Trophoblast cell (in vitro differentiated cells and primary cell): ENCODE data around the gene RELB.

Experiments
- DNase-seq, 2 donors: peaks; one replicate each; pipeline ENCODE4 v3.0.0-alpha.2; 2016
- H2AFZ ChIP-seq: 2 replicates; pipeline ENCODE4 v1.6.1; 2013; ENCODE audit warnings: low read length, moderate library complexity, mild to moderate bottlenecking; ENCODE audit not compliant: insufficient read depth, poor library complexity
- H2AK5ac ChIP-seq: 2 replicates; pipeline ENCODE4 v1.6.1; 2013; ENCODE audit warnings: mild to moderate bottlenecking, low read length
- H2BK120ac ChIP-seq: 2 replicates; pipeline ENCODE4 v1.6.1; 2013; ENCODE audit warnings: low read length, mild to moderate bottlenecking, moderate library complexity; ENCODE audit not compliant: insufficient read depth, poor library complexity
- H2BK12ac ChIP-seq: 2 replicates; pipeline ENCODE4 v1.6.1; 2013; ENCODE audit warnings: mild to moderate bottlenecking, low read length, moderate library complexity
- H2BK5ac ChIP-seq: 2 replicates; pipeline ENCODE4 v1.6.1; 2013; ENCODE audit warnings: low read length, low read depth, moderate library complexity, mild to moderate bottlenecking; ENCODE audit not compliant: poor library complexity
- H3K14ac ChIP-seq: 2 replicates; pipeline ENCODE4 v1.6.1; 2013; ENCODE audit warnings: mild to moderate bottlenecking, low read length
- H3K18ac ChIP-seq: 2 replicates; pipeline ENCODE4 v1.6.1; 2013; ENCODE audit warnings: mild to moderate bottlenecking, low read length
- H3K23ac ChIP-seq: 2 replicates; pipeline ENCODE4 v1.6.1; 2013; ENCODE audit warnings: low read length
- H3K27ac ChIP-seq: 2 replicates; pipeline ENCODE4 v1.5.1; 2013; ENCODE audit warnings: low read depth, mild to moderate bottlenecking, inconsistent platforms, low read length, moderate library complexity
- H3K27me3 ChIP-seq: 2 replicates; pipeline ENCODE4 v1.6.1; 2013; ENCODE audit warnings: inconsistent platforms, mild to moderate bottlenecking, low read length, moderate library complexity; ENCODE audit not compliant: insufficient read depth
- H3K36me3 ChIP-seq, 2 experiments: 1 replicate in 1 of 2; 2 replicates in 1 of 2; pipeline ENCODE4 v1.6.1; 2013; ENCODE audit warnings: low read length in 2 of 2, mild to moderate bottlenecking in 2 of 2, moderate library complexity in 1 of 2; ENCODE audit not compliant: insufficient read depth in 2 of 2, control insufficient read depth in 1 of 2
- H3K4ac ChIP-seq: 2 replicates; pipeline ENCODE4 v1.6.1; 2013; ENCODE audit warnings: low read depth, mild to moderate bottlenecking, low read length, moderate library complexity
- H3K4me1 ChIP-seq, 2 experiments: 1 replicate in 1 of 2; 2 replicates in 1 of 2; pipeline ENCODE4 v1.6.1; 2013; ENCODE audit warnings: low read length in 2 of 2, mild to moderate bottlenecking in 2 of 2, moderate library complexity in 1 of 2; ENCODE audit not compliant: insufficient read depth in 2 of 2, control insufficient read depth in 1 of 2
- H3K4me2 ChIP-seq: 2 replicates; pipeline ENCODE4 v1.6.1; 2013; ENCODE audit warnings: inconsistent platforms, mild to moderate bottlenecking, low read length, moderate library complexity
- H3K4me3 ChIP-seq: 2 replicates; pipeline ENCODE4 v1.5.1; 2013; ENCODE audit warnings: mild to moderate bottlenecking, low read depth, low read length, inconsistent platforms
- H3K79me1 ChIP-seq: one replicate; pipeline ENCODE4 v1.6.1; 2013; ENCODE audit warnings: low read length
- H3K79me2 ChIP-seq: 2 replicates; pipeline ENCODE4 v1.6.1; 2013; ENCODE audit warnings: low read length, mild to moderate bottlenecking; ENCODE audit not compliant: control insufficient read depth, insufficient read depth, poor library complexity
- H3K9ac ChIP-seq: 2 replicates; pipeline ENCODE4 v1.6.1; 2013; ENCODE audit warnings: mild to moderate bottlenecking, low read length
- H3K9me3 ChIP-seq: 2 replicates; pipeline ENCODE4 v1.6.1; 2013; ENCODE audit warnings: low read depth, mild to moderate bottlenecking, control low read depth, inconsistent platforms, low read length; ENCODE audit not compliant: insufficient read depth
- H4K12ac ChIP-seq: 2 replicates; pipeline ENCODE4 v1.6.1; 2013; ENCODE audit warnings: low read depth, mild to moderate bottlenecking, low read length, moderate library complexity
- H4K8ac ChIP-seq: 2 replicates; pipeline ENCODE4 v1.6.1; 2013; ENCODE audit warnings: low read depth, mild to moderate bottlenecking, low read length, moderate library complexity
- H4K91ac ChIP-seq: one replicate; pipeline ENCODE4 v1.6.1; 2013; ENCODE audit warnings: low read depth, mild to moderate bottlenecking, low read length, moderate library complexity
- WGBS: extraction: QIAGEN DNeasy Blood & Tissue Kit; methylation state at CpG from one replicate; pipeline ENCODE4 v1.1.7; 2013; ENCODE audit warnings: missing lambda C conversion rate; ENCODE audit not compliant: insufficient read length, insufficient coverage; ENCODE audit errors: extremely low coverage; 5-methylcytosine and 5-hydroxymethylcytosine counted together

RELB gene

GRCh38 chr19:44960906-44961728 lies 40.1 kb upstream of the RELB start:
- H3K9me3 ChIP-seq = no peaks in the 10 kb centered on the region
- peaks cover 2% of the 10 kb centered on the region for H3K79me2 ChIP-seq
- H3K9ac ChIP-seq = no peak overlapping the region
- no peak overlapping the region for H3K23ac ChIP-seq
- no peak overlapping the region for H2BK5ac ChIP-seq
- no peak overlapping the region for H4K8ac ChIP-seq
- H3K36me3 ChIP-seq = peaks cover 14 to 27% of the 10 kb centered on the region in 2 experiments
- H3K4me1 ChIP-seq = peaks cover 3 to 5% of the 10 kb centered on the region in 2 experiments
- H2AK5ac ChIP-seq = no peak overlapping the region
- WGBS = no CpG with 5 or more reads among the region's 8 CpGs
- no peak overlapping the region for H3K4me3 ChIP-seq
- no peak overlapping the region for H4K12ac ChIP-seq
- no peak overlapping the region for H4K91ac ChIP-seq
- H3K79me1 ChIP-seq = no peaks in the 10 kb centered on the region
- H2AFZ ChIP-seq = no peak overlapping the region
- H3K4ac ChIP-seq = no peak overlapping the region
- DNase-seq = no peak
- no peak overlapping the region for H3K18ac ChIP-seq
- H3K27me3 ChIP-seq = no peaks in the 10 kb centered on the region
- no peak overlapping the region for H3K14ac ChIP-seq
- H2BK120ac ChIP-seq = no peak overlapping the region
- no peak overlapping the region for H3K4me2 ChIP-seq
- H2BK12ac ChIP-seq = no peak overlapping the region
- no peak overlapping the region for H3K27ac ChIP-seq

- no peak overlapping the region for H3K4me3 ChIP-seq
- no peak overlapping the region for H3K9ac ChIP-seq
- H2AK5ac ChIP-seq = no peak overlapping the region
- H3K9me3 ChIP-seq = no peaks in the 10 kb centered on the region
- no peak overlapping the region for H2BK5ac ChIP-seq
- H2BK12ac ChIP-seq = no peak overlapping the region
- H3K27ac ChIP-seq = no peak overlapping the region
- no peak overlapping the region for H4K91ac ChIP-seq
- H3K23ac ChIP-seq = no peak overlapping the region
- no peak overlapping the region for H3K14ac ChIP-seq
- WGBS = no CpG with 5 or more reads among the region's 8 CpGs
- no peaks in the 10 kb centered on the region for H3K79me2 ChIP-seq
- no peaks in the 10 kb centered on the region for H3K4me1 ChIP-seq
- DNase-seq = no peak
- no peaks in the 10 kb centered on the region for H3K27me3 ChIP-seq
- no peak overlapping the region for H3K4ac ChIP-seq
- H3K18ac ChIP-seq = no peak overlapping the region
- no peak overlapping the region for H4K8ac ChIP-seq
- H3K36me3 ChIP-seq = peaks cover 20 to 30% of the 10 kb centered on the region in 2 experiments
- H2AFZ ChIP-seq = no peak overlapping the region
- H4K12ac ChIP-seq = no peak overlapping the region
- no peaks in the 10 kb centered on the region for H3K79me1 ChIP-seq
- no peak overlapping the region for H3K4me2 ChIP-seq
- H2BK120ac ChIP-seq = no peak overlapping the region
Observed at GRCh38 chr19:44961821-44962220, 39.4 kb upstream of the RELB start.

GRCh38 chr19:44968118-44968517 lies 33.1 kb upstream of the RELB start:
- H3K4me2 ChIP-seq = no peak overlapping the region
- H3K79me2 ChIP-seq = no peaks in the 10 kb centered on the region
- H3K4ac ChIP-seq = no peak overlapping the region
- H3K27me3 ChIP-seq = no peaks in the 10 kb centered on the region
- no peak overlapping the region for H3K27ac ChIP-seq
- no peak overlapping the region for H4K91ac ChIP-seq
- H3K23ac ChIP-seq = no peak overlapping the region
- H2BK12ac ChIP-seq = no peak overlapping the region
- no peak overlapping the region for H3K14ac ChIP-seq
- no peak overlapping the region for H2BK120ac ChIP-seq
- 100% methylated on average over 1 of the region's 5 CpGs for WGBS
- no peak overlapping the region for H3K18ac ChIP-seq
- H3K9me3 ChIP-seq = peaks cover 4% of the 10 kb centered on the region
- no peaks in the 10 kb centered on the region for H3K79me1 ChIP-seq
- no peak overlapping the region for H2AFZ ChIP-seq
- no peak overlapping the region for H3K4me3 ChIP-seq
- H4K12ac ChIP-seq = no peak overlapping the region
- H3K4me1 ChIP-seq = peaks cover 0 to 5% of the 10 kb centered on the region in 2 experiments
- H2AK5ac ChIP-seq = no peak overlapping the region
- no peak overlapping the region for H4K8ac ChIP-seq
- H2BK5ac ChIP-seq = no peak overlapping the region
- no peak for DNase-seq
- H3K36me3 ChIP-seq = peaks cover 27 to 30% of the 10 kb centered on the region in 2 experiments
- no peak overlapping the region for H3K9ac ChIP-seq

GRCh38 chr19:44968670-44969069 lies 32.6 kb upstream of the RELB start:
- peaks cover 4% of the 10 kb centered on the region for H3K9me3 ChIP-seq
- H2BK120ac ChIP-seq = no peak overlapping the region

More at GRCh38 chr19:44968670-44969069, 32.6 kb upstream of the RELB start:
- H3K79me1 ChIP-seq = no peaks in the 10 kb centered on the region
- H3K4ac ChIP-seq = no peak overlapping the region
- H3K4me3 ChIP-seq = no peak overlapping the region
- no peak overlapping the region for H2AFZ ChIP-seq
- no peak overlapping the region for H3K4me2 ChIP-seq
- H2BK5ac ChIP-seq = no peak overlapping the region
- H4K8ac ChIP-seq = no peak overlapping the region
- no peak overlapping the region for H4K12ac ChIP-seq
- no peaks in the 10 kb centered on the region for H3K79me2 ChIP-seq
- H3K9ac ChIP-seq = no peak overlapping the region
- H3K23ac ChIP-seq = no peak overlapping the region
- no peak overlapping the region for H4K91ac ChIP-seq
- no peaks in the 10 kb centered on the region for H3K27me3 ChIP-seq
- H3K36me3 ChIP-seq = peaks cover 30 to 34% of the 10 kb centered on the region in 2 experiments
- no peak overlapping the region for H2BK12ac ChIP-seq
- no peak for DNase-seq
- H2AK5ac ChIP-seq = no peak overlapping the region
- no peak overlapping the region for H3K27ac ChIP-seq
- no peak overlapping the region for H3K14ac ChIP-seq
- peaks cover 0 to 5% of the 10 kb centered on the region in 2 experiments for H3K4me1 ChIP-seq
- no peak overlapping the region for H3K18ac ChIP-seq
- no CpG with 5 or more reads among the region's 4 CpGs for WGBS
